ENCODE data around the gene B3GALT4.
A peak's percentile ranks its signal among the peaks of the same experiment; 100 is the strongest.

Gene B3GALT4

GRCh38 chr6:33297406-33297955 is 20.6 kb downstream of the B3GALT4 start:
- POLR2A ChIA-PET: interaction anchor here (1.0 to 3.6 kb wide), 9 partner anchors 9 to 325 kb away, joined by 4 to 57 read pairs (median 19); partner anchors contain the start of genes B3GALT4, HSD17B8, PFDN6 and RPS18
- no peaks in the 10 kb centered on the region for H3K4me1 ChIP-seq (ENCODE audit: control insufficient read depth, insufficient read depth, low read length)
- H3K36me3 ChIP-seq (ENCODE audit: control insufficient read depth in 2 of 2, insufficient read depth in 1 of 2, low read length in 2 of 2): peaks cover 7 to 41% of the 10 kb centered on the region in 2 experiments; a peak in 2 of 3 replicates
- no peak overlapping the region for H3K27ac ChIP-seq (ENCODE audit: extremely low read depth, low read depth, low read length)
- CTCF ChIA-PET: interaction anchor here (0.8 to 1.6 kb wide), 5 partner anchors 9 to 93 kb away, joined by 3 to 9 read pairs (median 4); partner anchors contain the start of genes B3GALT4 and WDR46
- peak overlapping the region; percentile 13; the same call in 1 of the 2 replicates for H3K4me3 ChIP-seq (ENCODE audit: low read depth, low read length)
- no peak for TF ChIP-seq ZNF433 (tag by site-specific recombination; IDR thresholded peaks at IDR 0.05; ENCODE audit: low read depth)
- no peak for TF ChIP-seq ZNF239 (tag by site-specific recombination; IDR thresholded peaks at IDR 0.05)
- peak; percentile 58 for TF ChIP-seq SP3 (tag by site-specific recombination; IDR thresholded peaks at IDR 0.05)
- no peak for TF ChIP-seq ZNF621 (tag by site-specific recombination; IDR thresholded peaks at IDR 0.05)
- no peak for TF ChIP-seq ZSCAN18 (tag by site-specific recombination; IDR thresholded peaks at IDR 0.05)
- TF ChIP-seq KLF9 (tag by site-specific recombination; IDR thresholded peaks at IDR 0.05; ENCODE audit: low read depth): peak; percentile 34; the same call in 1 of the 2 replicates
- no peak for TF ChIP-seq EGR2 (tag by site-specific recombination; IDR thresholded peaks at IDR 0.05; ENCODE audit: low read depth)
- no peak for TF ChIP-seq ZNF202 (tag by site-specific recombination; IDR thresholded peaks at IDR 0.05; ENCODE audit: borderline replicate concordance)
- TF ChIP-seq ZBTB48 (tag by site-specific recombination; IDR thresholded peaks at IDR 0.05): peak; percentile 54; the same call in 1 of the 2 replicates
- TF ChIP-seq ZBTB7A (tag by site-specific recombination; IDR thresholded peaks at IDR 0.05; ENCODE audit: low read depth): no peak
- 0 out of 2 replicates have a peak, but pooled peaks have one; percentile 9 for TF ChIP-seq ZFHX2 (tag by site-specific recombination; conservative IDR thresholded peaks at IDR 0.05)
- 0 out of 2 replicates have a peak, but pooled peaks have one; percentile 12 for TF ChIP-seq ZBTB10 (tag by site-specific recombination; IDR thresholded peaks at IDR 0.05)
- peak; percentile 10; the same call in 1 of the 2 replicates for TF ChIP-seq GLIS2 (tag by site-specific recombination; IDR thresholded peaks at IDR 0.05)
- no peaks in the 10 kb centered on the region for H3K9me3 ChIP-seq (ENCODE audit: control insufficient read depth, insufficient read depth, low read depth, low read length)

- H3K4me3 ChIP-seq (ENCODE audit: low read depth, low read length): peak overlapping the region; percentile 74
- H3K27ac ChIP-seq (ENCODE audit: extremely low read depth, low read depth, low read length): peak overlapping the region; percentile 91; the same call in 1 of the 2 replicates
- CTCF ChIA-PET: interaction anchor here (0.8 to 1.9 kb wide), 9 partner anchors 9 to 116 kb away, joined by 3 to 53 read pairs (median 6); partner anchors contain the start of genes B3GALT4, PFDN6, TAPBP and WDR46
- no peaks in the 10 kb centered on the region for H3K9me3 ChIP-seq (ENCODE audit: control insufficient read depth, insufficient read depth, low read depth, low read length)
- no peaks in the 10 kb centered on the region for H3K4me1 ChIP-seq (ENCODE audit: control insufficient read depth, insufficient read depth, low read length)
- peaks cover 7 to 34% of the 10 kb centered on the region in 2 experiments; a peak in 2 of 3 replicates for H3K36me3 ChIP-seq (ENCODE audit: control insufficient read depth in 2 of 2, insufficient read depth in 1 of 2, low read length in 2 of 2)
- POLR2A ChIA-PET: interaction anchor here (0.5 to 3.6 kb wide), 17 partner anchors 9 to 347 kb away, joined by 3 to 57 read pairs (median 8); partner anchors contain the start of genes B3GALT4, HSD17B8, PFDN6 and PHF1
- TF ChIP-seq ZNF560 (tag by site-specific recombination; IDR thresholded peaks at IDR 0.05; ENCODE audit: borderline replicate concordance) (no peak), ZNF654 (tag by site-specific recombination; IDR thresholded peaks at IDR 0.05; ENCODE audit: low read depth) (no peak), KLF1 (tag by site-specific recombination; IDR thresholded peaks at IDR 0.05) (no peak), ELK4 (IDR thresholded peaks at IDR 0.05; ENCODE audit: borderline replicate concordance, low read depth, low read length) (no peak), ZNF48 (tag by site-specific recombination; IDR thresholded peaks at IDR 0.05) (no peak), ZNF214 (tag by site-specific recombination; IDR thresholded peaks at IDR 0.05; ENCODE audit: borderline replicate concordance) (no peak), ZFP3 (tag by site-specific recombination; IDR thresholded peaks at IDR 0.05; ENCODE audit: low read depth) (no peak), REST (tag by site-specific recombination; IDR thresholded peaks at IDR 0.05) (no peak), ZNF548 (tag by site-specific recombination; IDR thresholded peaks at IDR 0.05) (no peak), ZNF777 (tag by site-specific recombination; IDR thresholded peaks at IDR 0.05; ENCODE audit: borderline replicate concordance) (no peak)
These were observed 21.2 kb downstream of the B3GALT4 start for GRCh38 chr6:33297956-33298772.
